B cell (primary cell): ENCODE results near the gene ORM1. TPM values are rescaled to one million over a fixed set of nuclear protein-coding genes. Genes with fewer than 3 reads are reported as not detected.

Source experiments
- ATAC-seq: fragments of 200-7000 bp; cut with Tn5 transposase; one replicate; pipeline ENCODE4 v1.10.0; 2021; ENCODE audit warnings: low read depth, mild to moderate bottlenecking, moderate number of reproducible peaks, moderate library complexity
- CTCF ChIA-PET: fragments of 350-600 bp; sonication (Branson Sonifier 250); formaldehyde crosslinking; loops from one replicate; lab custom pipeline; 2021; ENCODE audit warnings: antibody characterized with exemption, inconsistent platforms; lab: Charles Lee
- POLR2A ChIA-PET: fragments of 350-600 bp; sonication (Branson Sonifier 250); formaldehyde crosslinking; loops from one replicate; lab custom pipeline; 2021; ENCODE audit warnings: antibody characterized with exemption; lab: Charles Lee
- DNase-seq: peaks from one replicate; pipeline ENCODE4 v3.0.0; 2013
- H2AFZ ChIP-seq: 2 replicates; pipeline ENCODE4 v1.6.1; 2012; ENCODE audit warnings: mild to moderate bottlenecking, low read depth, low read length; ENCODE audit not compliant: insufficient read depth, poor library complexity, severe bottlenecking
- H3K27ac ChIP-seq, 2 donors: 1 replicate in 1 of 2; 2 replicates in 1 of 2; pipeline ENCODE4 v1.5.1; 2012 to 2013; ENCODE audit warnings: low read length in 2 of 2, mild to moderate bottlenecking in 2 of 2, moderate library complexity in 1 of 2
- H3K27me3 ChIP-seq, 4 experiments: fragments of 200-600 bp in 1 of 4; sonication (generic) in 1 of 4; replicated peaks in 1 of 4; 1 replicate in 2 of 4; 2 replicates in 2 of 4; pipeline versions ENCODE4 v1.6.1 to v1.7.0; 2013 to 2016; ENCODE audit warnings: low read length in 3 of 4, mild to moderate bottlenecking in 2 of 4, mixed read lengths in 1 of 4, moderate library complexity in 1 of 4; ENCODE audit not compliant: insufficient read depth in 4 of 4, control insufficient read depth in 3 of 4; ENCODE audit errors: control extremely low read depth in 1 of 4
- H3K36me3 ChIP-seq, 2 experiments: replicated peaks in 1 of 2; 1 replicate in 1 of 2; 2 replicates in 1 of 2; pipeline versions ENCODE4 v1.6.1 to v1.7.1; 2013; ENCODE audit warnings: low read length in 1 of 2; ENCODE audit not compliant: insufficient read depth in 2 of 2, control insufficient read depth in 1 of 2; ENCODE audit errors: control extremely low read depth in 1 of 2, extremely low read depth in 1 of 2
- H3K4me1 ChIP-seq, 2 donors: fragments of 200-600 bp in 1 of 2; sonication (generic) in 1 of 2; 1 replicate in 1 of 2; 2 replicates in 1 of 2; pipeline versions ENCODE4 v1.5.1 to v1.6.1; 2013 to 2017; ENCODE audit warnings: low read length in 2 of 2; ENCODE audit not compliant: control insufficient read depth in 2 of 2, insufficient read depth in 2 of 2
- H3K4me2 ChIP-seq: replicated peaks from 2 replicates; pipeline ENCODE3; 2012; ENCODE audit warnings: mild to moderate bottlenecking, low read depth, low read length; ENCODE audit not compliant: poor library complexity, severe bottlenecking
- H3K4me3 ChIP-seq, 5 experiments: fragments of 200-600 bp in 1 of 5; sonication (generic) in 1 of 5; 1 replicate in 3 of 5; 2 replicates in 2 of 5; pipeline versions ENCODE4 v1.5.1 to v1.7.0; 2011 to 2016; ENCODE audit warnings: low read length in 4 of 5, mild to moderate bottlenecking in 4 of 5, low read depth in 2 of 5, control low read depth in 1 of 5, moderate library complexity in 1 of 5; ENCODE audit not compliant: insufficient read depth in 1 of 5; ENCODE audit errors: control extremely low read depth in 1 of 5, extremely low read depth in 1 of 5
- H3K79me2 ChIP-seq: fragments of 200-600 bp; sonication (generic); one replicate; pipeline ENCODE4 v1.6.0; 2016; ENCODE audit warnings: low read length; ENCODE audit not compliant: control insufficient read depth, insufficient read depth
- H3K9ac ChIP-seq: fragments of 200-600 bp; sonication (generic); 2 replicates; pipeline ENCODE4 v1.6.1; 2017; ENCODE audit warnings: mild to moderate bottlenecking, low read length, moderate library complexity
- H3K9me3 ChIP-seq, 3 donors: one replicate each; pipeline versions ENCODE4 v1.6.1 to v1.7.1; 2013; ENCODE audit warnings: low read length in 2 of 3; ENCODE audit not compliant: control insufficient read depth in 2 of 3, insufficient read depth in 1 of 3; ENCODE audit errors: control extremely low read depth in 1 of 3
- H4K20me1 ChIP-seq: 2 replicates; pipeline ENCODE4 v1.6.0; 2012; ENCODE audit warnings: mild to moderate bottlenecking, low read length; ENCODE audit not compliant: insufficient read depth, control insufficient read depth, poor library complexity, severe bottlenecking
- H3K27ac Mint-ChIP-seq: one replicate; pipeline ENCODE4 v1.8.0; 2021; ENCODE audit warnings: mixed read lengths
- H3K27me3 Mint-ChIP-seq: one replicate; pipeline ENCODE4 v1.8.0; 2021; ENCODE audit warnings: mixed read lengths
- H3K4me1 Mint-ChIP-seq: one replicate; pipeline ENCODE4 v1.8.0; 2021; ENCODE audit warnings: mixed read lengths
- H3K4me3 Mint-ChIP-seq: one replicate; pipeline ENCODE4 v1.8.0; 2021; ENCODE audit warnings: mixed read lengths
- H3K9me3 Mint-ChIP-seq: one replicate; pipeline ENCODE4 v1.8.0; 2022; ENCODE audit warnings: mixed read lengths; ENCODE audit not compliant: insufficient read depth
- CTCF ChIP-seq: fragments of 200-600 bp; IDR thresholded peaks from one replicate; pipeline ENCODE4 v1.8.0; 2022; ENCODE audit warnings: antibody characterized with exemption, mild to moderate bottlenecking
- EZH2 ChIP-seq: IDR thresholded peaks from 2 replicates; pipeline ENCODE4 v1.6.1; 2012; ENCODE audit warnings: borderline replicate concordance, low read depth, mild to moderate bottlenecking, moderate library complexity, low read length; ENCODE audit not compliant: insufficient read depth, poor library complexity, severe bottlenecking
- WGBS: methylation state at CpG from one replicate; pipeline ENCODE4 v1.1.5; 2013; ENCODE audit warnings: missing lambda C conversion rate; ENCODE audit not compliant: insufficient coverage; 5-methylcytosine and 5-hydroxymethylcytosine counted together
- intact Hi-C: fragments of 100-400 bp; cut with micrococcal nuclease; formaldehyde crosslinking; loops from one replicate; pipeline ENCODE4 v1.10.0; 2022
- polyA plus RNA-seq: library from polyadenylated mRNA; depleted of rRNA; stranded (reverse); fragments of >200 nt; gene quantifications from 2 replicates; pipeline ENCODE4 v1.2.3, GENCODE V29; 2012
- total RNA-seq, 2 donors: library from RNA; stranded (reverse); fragments of 120-200 nt in 1 of 2; gene quantifications; 1 replicate in 1 of 2; 2 replicates in 1 of 2; pipeline versions ENCODE4 v1.2.3 to v1.2.4, GENCODE V29; 2013 to 2022

ORM1 gene
- total and polyA plus RNA-seq, 2 donors (not counting 1 experiment from before 2014, with no cell fraction given) = 0.13 TPM; not detected in 1

- DNase-seq = no peak
- no peaks in the 10 kb centered on the region for H3K79me2 ChIP-seq
- Mint-ChIP-seq H3K9me3 (no peaks in the 10 kb centered on the region), H3K27me3 (peaks cover 4% of the 10 kb centered on the region), H3K27ac (no peak overlapping the region), H3K4me3 (no peak overlapping the region), H3K4me1 (peaks cover 3% of the 10 kb centered on the region)
- peaks cover 0 to 8% (median 1%) of the 10 kb centered on the region in 4 experiments for H3K27me3 ChIP-seq
- 87% methylated on average over 12 of the region's 15 CpGs for WGBS
- no peak overlapping the region for H3K4me3 ChIP-seq
- no peaks in the 10 kb centered on the region for H3K36me3 ChIP-seq
- H2AFZ ChIP-seq = no peak overlapping the region
- ATAC-seq = no peak
- TF ChIP-seq CTCF (no peak), EZH2 (no peak)
- no peaks in the 10 kb centered on the region for H4K20me1 ChIP-seq
- no peak overlapping the region for H3K4me2 ChIP-seq
- H3K4me1 ChIP-seq = peaks cover 0 to 6% of the 10 kb centered on the region in 2 donors
- intact Hi-C loops = no loop called here
- H3K9ac ChIP-seq = no peak overlapping the region
- CTCF ChIA-PET = interaction anchor here (1.2 kb wide), 1 partner anchor 10 kb away, joined by 3 read pairs; no protein-coding TSS in a partner anchor
- no peak overlapping the region for H3K27ac ChIP-seq
- no peaks in the 10 kb centered on the region for H3K9me3 ChIP-seq
- POLR2A ChIA-PET = no interaction called here
Observed at GRCh38 chr9:114301798-114302565, 20.9 kb upstream of the ORM1 start.

- Mint-ChIP-seq H3K4me3 (no peak overlapping the region), H3K9me3 (no peaks in the 10 kb centered on the region), H3K4me1 (peaks cover 3% of the 10 kb centered on the region), H3K27me3 (peaks cover 4% of the 10 kb centered on the region), H3K27ac (no peak overlapping the region)
- peaks cover 0 to 6% of the 10 kb centered on the region in 2 donors for H3K4me1 ChIP-seq
- whole genome bisulfite sequencing = 98% methylated on average over 4 of the region's 6 CpGs
- H2AFZ ChIP-seq = no peak overlapping the region
- H3K36me3 ChIP-seq = no peaks in the 10 kb centered on the region
- no peaks in the 10 kb centered on the region for H3K79me2 ChIP-seq
- no peak for ATAC-seq
- no peak overlapping the region for H3K4me2 ChIP-seq
- H3K27ac ChIP-seq = no peak overlapping the region
- POLR2A ChIA-PET = no interaction called here
- CTCF ChIA-PET = interaction anchor here (1.2 kb wide), 1 partner anchor 9 kb away, joined by 3 read pairs; no protein-coding TSS in a partner anchor
- H3K27me3 ChIP-seq = peaks cover 0 to 8% (median 1%) of the 10 kb centered on the region in 4 experiments
- no peaks in the 10 kb centered on the region for H3K9me3 ChIP-seq
- H3K4me3 ChIP-seq = no peak overlapping the region
- H3K9ac ChIP-seq = no peak overlapping the region
- TF ChIP-seq EZH2 = no peak
- TF ChIP-seq CTCF = no peak
- intact Hi-C loops = no loop called here
- no peaks in the 10 kb centered on the region for H4K20me1 ChIP-seq
- no peak for DNase-seq
Observed at GRCh38 chr9:114302727-114303126, 20.2 kb upstream of the ORM1 start.
